ENCODE results near the gene APEH.

- TF ChIP-seq USF2 (IDR thresholded peaks at IDR 0.05; ENCODE audit: borderline replicate concordance, low read depth, low read length) (no peak), POLR2A (IDR thresholded peaks at IDR 0.05; ENCODE audit: low read depth, low read length) (no peak), CTCF (IDR thresholded peaks at IDR 0.05 in 2 of 3, conservative IDR thresholded peaks at IDR 0.05 in 1 of 3; ENCODE audit: control insufficient read depth in 2 of 3, extremely low read depth in 1 of 3, insufficient read depth in 1 of 3, low read depth in 3 of 3, low read length in 3 of 3) (no peak), CBFB (IDR thresholded peaks at IDR 0.05; ENCODE audit: low read depth) (no peak), BCL3 (IDR thresholded peaks at IDR 0.05; ENCODE audit: borderline replicate concordance, insufficient read depth, low read depth, low read length, poor library complexity, severe bottlenecking) (no peak)
Observed at GRCh38 chr3:49642708-49643145, 31.4 kb upstream of the APEH start.

Data from GM12878 (cell line).